Uterus (tissue), 4 donors: ENCODE measurements around the gene INTS11. TPM values are rescaled to one million over a fixed set of nuclear protein-coding genes. Genes with fewer than 3 reads are reported as not detected.

ENCODE experiments used
- DNase-seq, 2 donors: peaks; one replicate each; pipeline ENCODE4 v3.0.0-alpha.2; 2019 to 2020
- H3K27ac ChIP-seq, 2 donors: fragments of 200-600 bp; sonication (generic); 1 replicate in 1 of 2; 2 replicates in 1 of 2; pipeline ENCODE4 v1.5.1; 2016 to 2018
- H3K27me3 ChIP-seq, 2 donors: fragments of 200-600 bp; sonication (generic); one replicate each; pipeline ENCODE4 v1.5.1; 2018 to 2019; ENCODE audit warnings: control low read depth in 1 of 2
- H3K36me3 ChIP-seq, 2 donors: fragments of 200-600 bp; sonication (generic); one replicate each; pipeline ENCODE4 v1.5.1; 2019; ENCODE audit warnings: control low read depth in 1 of 2
- H3K4me1 ChIP-seq, 2 donors: fragments of 200-600 bp; sonication (generic); one replicate each; pipeline ENCODE4 v1.5.1; 2018 to 2019; ENCODE audit warnings: control low read depth in 1 of 2
- H3K4me3 ChIP-seq, 2 donors: fragments of 200-600 bp; sonication (generic); 1 replicate in 1 of 2; 2 replicates in 1 of 2; pipeline ENCODE4 v1.5.1; 2018 to 2019; ENCODE audit warnings: mild to moderate bottlenecking in 1 of 2
- H3K9me3 ChIP-seq, 2 donors: fragments of 200-600 bp; sonication (generic); one replicate each; pipeline ENCODE4 v1.5.1; 2019; ENCODE audit warnings: control low read depth in 1 of 2
- POLR2A ChIP-seq, 2 donors: fragments of 450-650 bp; IDR thresholded peaks; one replicate each; pipeline ENCODE4 v1.6.1; 2016; ENCODE audit warnings: antibody characterized with exemption in 2 of 2, mild to moderate bottlenecking in 1 of 2, moderate library complexity in 1 of 2
- intact Hi-C: fragments of 100-400 bp; cut with DNase I; formaldehyde crosslinking; loops from one replicate; pipeline ENCODE4 v1.15.1; 2023; ENCODE audit warnings: low total_unique reads
- total RNA-seq, 4 donors: library from RNA; depleted of rRNA in 3 of 4; stranded (reverse); fragments of >200 nt in 3 of 4; gene quantifications; one replicate each; pipeline versions ENCODE4 v1.1.0 to v1.2.4, GENCODE V29; 2014 to 2023
- TF ChIP-seq, protein P1 (sequence below), 4 experiments: fragments of 200-600 bp in 2 of 4; fragments of 450-650 bp in 2 of 4; sonication (generic) in 2 of 4; IDR thresholded peaks; one replicate each; pipeline ENCODE4 v1.5.1; 2016 to 2019; ENCODE audit warnings: antibody characterized with exemption in 4 of 4, mild to moderate bottlenecking in 2 of 4, moderate library complexity in 1 of 4
- donor health status: DM: yes; HTN: yes; CAD: no.

Gene INTS11
- total RNA-seq, 4 donors from 2014 or later: 45.6 to 277 (median 130) TPM

DNA sequence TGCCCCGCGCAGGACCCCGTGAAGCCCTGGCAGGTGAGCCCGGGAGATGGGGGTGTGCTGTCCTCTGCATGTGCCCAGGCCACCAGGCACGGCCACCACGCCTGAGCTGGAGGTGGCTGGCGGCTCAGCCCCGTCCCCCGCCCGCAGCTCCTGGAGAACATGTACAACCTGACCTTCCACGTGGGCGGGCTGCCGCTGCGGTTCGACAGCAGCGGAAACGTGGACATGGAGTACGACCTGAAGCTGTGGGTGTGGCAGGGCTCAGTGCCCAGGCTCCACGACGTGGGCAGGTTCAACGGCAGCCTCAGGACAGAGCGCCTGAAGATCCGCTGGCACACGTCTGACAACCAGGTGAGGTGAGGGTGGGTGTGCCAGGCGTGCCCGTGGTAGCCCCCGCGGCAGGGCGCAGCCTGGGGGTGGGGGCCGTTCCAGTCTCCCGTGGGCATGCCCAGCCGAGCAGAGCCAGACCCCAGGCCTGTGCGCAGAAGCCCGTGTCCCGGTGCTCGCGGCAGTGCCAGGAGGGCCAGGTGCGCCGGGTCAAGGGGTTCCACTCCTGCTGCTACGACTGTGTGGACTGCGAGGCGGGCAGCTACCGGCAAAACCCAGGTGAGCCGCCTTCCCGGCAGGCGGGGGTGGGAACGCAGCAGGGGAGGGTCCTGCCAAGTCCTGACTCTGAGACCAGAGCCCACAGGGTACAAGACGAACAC is 8.5 kb upstream of the INTS11 start:
- H3K4me3 ChIP-seq: no peak overlapping the region
- no peaks in the 10 kb centered on the region for H3K9me3 ChIP-seq
- no peaks in the 10 kb centered on the region for H3K27me3 ChIP-seq
- no peak overlapping the region for H3K27ac ChIP-seq
- no peaks in the 10 kb centered on the region for H3K4me1 ChIP-seq
- intact Hi-C loops: no loop called here
- no peak for DNase-seq
- H3K36me3 ChIP-seq: no peaks in the 10 kb centered on the region
- TF ChIP-seq POLR2A (IDR thresholded peaks at IDR 0.05): no peak
- TF ChIP-seq, protein P1, sequence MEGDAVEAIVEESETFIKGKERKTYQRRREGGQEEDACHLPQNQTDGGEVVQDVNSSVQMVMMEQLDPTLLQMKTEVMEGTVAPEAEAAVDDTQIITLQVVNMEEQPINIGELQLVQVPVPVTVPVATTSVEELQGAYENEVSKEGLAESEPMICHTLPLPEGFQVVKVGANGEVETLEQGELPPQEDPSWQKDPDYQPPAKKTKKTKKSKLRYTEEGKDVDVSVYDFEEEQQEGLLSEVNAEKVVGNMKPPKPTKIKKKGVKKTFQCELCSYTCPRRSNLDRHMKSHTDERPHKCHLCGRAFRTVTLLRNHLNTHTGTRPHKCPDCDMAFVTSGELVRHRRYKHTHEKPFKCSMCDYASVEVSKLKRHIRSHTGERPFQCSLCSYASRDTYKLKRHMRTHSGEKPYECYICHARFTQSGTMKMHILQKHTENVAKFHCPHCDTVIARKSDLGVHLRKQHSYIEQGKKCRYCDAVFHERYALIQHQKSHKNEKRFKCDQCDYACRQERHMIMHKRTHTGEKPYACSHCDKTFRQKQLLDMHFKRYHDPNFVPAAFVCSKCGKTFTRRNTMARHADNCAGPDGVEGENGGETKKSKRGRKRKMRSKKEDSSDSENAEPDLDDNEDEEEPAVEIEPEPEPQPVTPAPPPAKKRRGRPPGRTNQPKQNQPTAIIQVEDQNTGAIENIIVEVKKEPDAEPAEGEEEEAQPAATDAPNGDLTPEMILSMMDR (IDR thresholded peaks at IDR 0.05): no peak

DNA sequence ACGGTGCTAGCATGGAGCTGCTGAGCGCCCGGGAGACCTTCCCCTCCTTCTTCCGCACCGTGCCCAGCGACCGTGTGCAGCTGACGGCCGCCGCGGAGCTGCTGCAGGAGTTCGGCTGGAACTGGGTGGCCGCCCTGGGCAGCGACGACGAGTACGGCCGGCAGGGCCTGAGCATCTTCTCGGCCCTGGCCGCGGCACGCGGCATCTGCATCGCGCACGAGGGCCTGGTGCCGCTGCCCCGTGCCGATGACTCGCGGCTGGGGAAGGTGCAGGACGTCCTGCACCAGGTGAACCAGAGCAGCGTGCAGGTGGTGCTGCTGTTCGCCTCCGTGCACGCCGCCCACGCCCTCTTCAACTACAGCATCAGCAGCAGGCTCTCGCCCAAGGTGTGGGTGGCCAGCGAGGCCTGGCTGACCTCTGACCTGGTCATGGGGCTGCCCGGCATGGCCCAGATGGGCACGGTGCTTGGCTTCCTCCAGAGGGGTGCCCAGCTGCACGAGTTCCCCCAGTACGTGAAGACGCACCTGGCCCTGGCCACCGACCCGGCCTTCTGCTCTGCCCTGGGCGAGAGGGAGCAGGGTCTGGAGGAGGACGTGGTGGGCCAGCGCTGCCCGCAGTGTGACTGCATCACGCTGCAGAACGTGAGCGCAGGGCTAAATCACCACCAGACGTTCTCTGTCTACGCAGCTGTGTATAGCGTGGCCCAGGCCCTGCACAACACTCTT is 7.7 kb upstream of the INTS11 start:
- intact Hi-C loops: no loop called here
- H3K36me3 ChIP-seq: no peaks in the 10 kb centered on the region
- H3K27ac ChIP-seq: no peak overlapping the region
- TF ChIP-seq, protein P1 (IDR thresholded peaks at IDR 0.05): no peak
- TF ChIP-seq POLR2A (IDR thresholded peaks at IDR 0.05): no peak
- no peaks in the 10 kb centered on the region for H3K9me3 ChIP-seq
- no peak for DNase-seq
- H3K4me1 ChIP-seq: no peaks in the 10 kb centered on the region
- no peak overlapping the region for H3K4me3 ChIP-seq
- H3K27me3 ChIP-seq: no peaks in the 10 kb centered on the region

DNA sequence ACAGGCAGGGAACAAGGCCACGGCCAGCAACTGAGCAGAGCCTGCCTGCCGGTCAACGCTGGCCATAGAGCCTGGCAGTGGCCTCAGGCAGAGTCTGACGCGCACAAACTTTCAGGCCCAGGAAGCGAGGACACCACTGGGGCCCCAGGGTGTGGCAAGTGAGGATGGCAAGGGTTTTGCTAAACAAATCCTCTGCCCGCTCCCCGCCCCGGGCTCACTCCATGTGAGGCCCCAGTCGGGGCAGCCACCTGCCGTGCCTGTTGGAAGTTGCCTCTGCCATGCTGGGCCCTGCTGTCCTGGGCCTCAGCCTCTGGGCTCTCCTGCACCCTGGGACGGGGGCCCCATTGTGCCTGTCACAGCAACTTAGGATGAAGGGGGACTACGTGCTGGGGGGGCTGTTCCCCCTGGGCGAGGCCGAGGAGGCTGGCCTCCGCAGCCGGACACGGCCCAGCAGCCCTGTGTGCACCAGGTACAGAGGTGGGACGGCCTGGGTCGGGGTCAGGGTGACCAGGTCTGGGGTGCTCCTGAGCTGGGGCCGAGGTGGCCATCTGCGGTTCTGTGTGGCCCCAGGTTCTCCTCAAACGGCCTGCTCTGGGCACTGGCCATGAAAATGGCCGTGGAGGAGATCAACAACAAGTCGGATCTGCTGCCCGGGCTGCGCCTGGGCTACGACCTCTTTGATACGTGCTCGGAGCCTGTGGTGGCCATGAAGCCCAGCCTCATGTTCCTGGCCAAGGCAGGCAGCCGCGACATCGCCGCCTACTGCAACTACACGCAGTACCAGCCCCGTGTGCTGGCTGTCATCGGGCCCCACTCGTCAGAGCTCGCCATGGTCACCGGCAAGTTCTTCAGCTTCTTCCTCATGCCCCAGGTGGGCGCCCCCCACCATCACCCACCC is 6.9 kb upstream of the INTS11 start, which contains the start of gene TAS1R3:
TAS1R3 (plus strand) TSS at position 213 of the 898 bp plus-strand sequence; CDS start at position 279, 66 bp downstream.
- peaks cover 0 to 3% of the 10 kb centered on the region in 2 donors for H3K4me1 ChIP-seq
- TF ChIP-seq, protein P1 (IDR thresholded peaks at IDR 0.05): no peak
- no peak for TF ChIP-seq POLR2A (IDR thresholded peaks at IDR 0.05)
- no peak for DNase-seq
- H3K27me3 ChIP-seq: no peaks in the 10 kb centered on the region
- H3K36me3 ChIP-seq: no peaks in the 10 kb centered on the region
- H3K27ac ChIP-seq: no peak within 1 kb of the TSS
- H3K9me3 ChIP-seq: no peaks in the 10 kb centered on the region
- intact Hi-C loops: no loop called here
- H3K4me3 ChIP-seq: no peak within 1 kb of the TSS

DNA sequence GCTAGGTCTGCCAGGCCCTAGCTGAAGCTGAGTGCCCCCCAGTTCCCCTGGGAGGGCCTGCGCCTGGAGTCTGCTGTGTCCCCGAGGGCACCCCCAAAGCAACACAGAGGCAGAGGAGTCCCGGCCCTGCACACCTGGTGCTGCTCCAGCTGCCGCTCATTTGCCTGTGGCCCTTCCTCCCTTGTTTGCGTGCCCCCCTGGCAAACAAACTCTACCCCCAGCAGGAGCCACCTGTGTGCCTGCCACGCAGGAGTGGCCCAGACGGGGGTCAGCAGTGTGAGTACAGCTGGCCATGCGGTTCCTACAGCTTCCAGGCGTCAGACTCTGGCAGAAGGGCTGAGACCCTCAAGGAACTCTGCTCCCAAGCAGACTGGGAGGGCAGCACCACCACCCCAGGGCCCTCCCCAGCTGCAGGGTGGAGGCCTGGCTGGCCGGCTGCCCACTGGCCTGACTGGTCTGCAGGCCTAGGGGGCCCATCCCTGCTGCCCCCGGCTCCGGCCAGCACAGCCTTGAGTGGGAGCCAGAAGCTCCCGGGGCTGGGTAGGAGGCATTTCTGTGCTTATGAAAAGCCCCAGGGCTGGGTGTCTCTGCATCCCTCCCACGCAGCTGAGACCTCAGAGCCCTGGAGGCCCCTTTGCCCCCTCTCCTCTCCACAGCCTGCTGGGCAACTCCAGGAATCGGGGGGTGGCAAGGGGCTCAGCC is 6.1 kb upstream of the INTS11 start:
- no peak overlapping the region for H3K27ac ChIP-seq
- no peaks in the 10 kb centered on the region for H3K9me3 ChIP-seq
- TF ChIP-seq, protein P1 (IDR thresholded peaks at IDR 0.05): no peak
- TF ChIP-seq POLR2A (IDR thresholded peaks at IDR 0.05): no peak
- H3K27me3 ChIP-seq: no peaks in the 10 kb centered on the region
- H3K36me3 ChIP-seq: no peaks in the 10 kb centered on the region
- DNase-seq: no peak
- H3K4me3 ChIP-seq: no peak overlapping the region
- intact Hi-C loops: no loop called here
- H3K4me1 ChIP-seq: peaks cover 0 to 11% of the 10 kb centered on the region in 2 donors
